Keratinocyte (primary cell): ENCODE data around the gene SLC51B.

Source experiments
- EZH2 ChIP-seq: IDR thresholded peaks from one replicate; pipeline ENCODE4 v1.6.1; 2012; ENCODE audit warnings: inconsistent platforms, mild to moderate bottlenecking, low read length, moderate library complexity
- TF ChIP-seq, protein P1 (sequence below), 3 experiments: IDR thresholded peaks in 1 of 3; conservative IDR thresholded peaks in 1 of 3; optimal IDR thresholded peaks in 1 of 3; 2 replicates in 2 of 3; 3 replicates in 1 of 3; pipeline versions ENCODE3 to v1.5.1; 2011; ENCODE audit warnings: low read length in 3 of 3, mild to moderate bottlenecking in 3 of 3, moderate library complexity in 2 of 3, control low read depth in 1 of 3, inconsistent platforms in 1 of 3; ENCODE audit not compliant: insufficient read depth in 2 of 3; ENCODE audit errors: extremely low read depth in 1 of 3

DNA sequence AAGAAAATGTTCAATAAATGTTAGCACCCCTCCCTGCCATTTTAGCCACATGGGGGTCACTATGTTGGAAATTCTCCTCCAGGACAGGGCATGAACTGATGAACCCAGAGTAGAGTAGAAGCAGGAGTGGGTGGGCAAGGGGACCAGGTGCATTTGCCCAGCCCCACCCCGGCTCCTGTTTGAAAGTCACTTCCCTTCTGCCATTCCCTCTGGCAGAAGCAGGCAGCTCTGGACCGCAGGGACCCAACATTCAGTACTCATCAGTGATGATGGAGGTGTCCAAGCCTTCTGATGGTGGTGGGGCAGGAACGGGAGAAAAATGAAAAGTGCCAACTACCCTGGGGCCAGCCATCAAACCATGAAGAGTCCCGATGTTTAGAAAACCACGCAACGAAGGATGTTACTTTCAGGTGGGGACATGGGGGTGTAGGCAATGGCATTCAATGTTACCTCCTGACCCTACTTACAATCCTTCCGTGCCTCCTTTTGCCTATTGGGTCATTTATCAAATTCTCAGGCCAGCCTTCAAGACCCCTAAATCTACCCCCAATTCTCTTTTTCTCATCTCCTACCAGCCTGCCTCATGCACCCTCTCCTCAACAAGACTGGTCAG, 52.6 kb downstream of the SLC51B start:
- TF ChIP-seq, protein P1, sequence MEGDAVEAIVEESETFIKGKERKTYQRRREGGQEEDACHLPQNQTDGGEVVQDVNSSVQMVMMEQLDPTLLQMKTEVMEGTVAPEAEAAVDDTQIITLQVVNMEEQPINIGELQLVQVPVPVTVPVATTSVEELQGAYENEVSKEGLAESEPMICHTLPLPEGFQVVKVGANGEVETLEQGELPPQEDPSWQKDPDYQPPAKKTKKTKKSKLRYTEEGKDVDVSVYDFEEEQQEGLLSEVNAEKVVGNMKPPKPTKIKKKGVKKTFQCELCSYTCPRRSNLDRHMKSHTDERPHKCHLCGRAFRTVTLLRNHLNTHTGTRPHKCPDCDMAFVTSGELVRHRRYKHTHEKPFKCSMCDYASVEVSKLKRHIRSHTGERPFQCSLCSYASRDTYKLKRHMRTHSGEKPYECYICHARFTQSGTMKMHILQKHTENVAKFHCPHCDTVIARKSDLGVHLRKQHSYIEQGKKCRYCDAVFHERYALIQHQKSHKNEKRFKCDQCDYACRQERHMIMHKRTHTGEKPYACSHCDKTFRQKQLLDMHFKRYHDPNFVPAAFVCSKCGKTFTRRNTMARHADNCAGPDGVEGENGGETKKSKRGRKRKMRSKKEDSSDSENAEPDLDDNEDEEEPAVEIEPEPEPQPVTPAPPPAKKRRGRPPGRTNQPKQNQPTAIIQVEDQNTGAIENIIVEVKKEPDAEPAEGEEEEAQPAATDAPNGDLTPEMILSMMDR (optimal IDR thresholded peaks at IDR 0.05 in 1 of 3, IDR thresholded peaks at IDR 0.05 in 1 of 3, conservative IDR thresholded peaks at IDR 0.05 in 1 of 3; ENCODE audit: extremely low read depth in 1 of 3, insufficient read depth in 2 of 3, low read length in 3 of 3), result no peak
- TF ChIP-seq EZH2, result no peak
